SK-N-SH treated with all-trans-retinoic acid at 6 μM for 48 hours (cell line): ENCODE measurements around the gene CHST7.
"Not testable (repeated sequence)": the region's sequence is repeated elsewhere in the genome, so short reads cannot be mapped to it uniquely, and the experiment has no call there.

Experiments
- ATAC-seq: fragments of 200-7000 bp; cut with Tn5 transposase; 3 replicates; pipeline ENCODE4 v1.9.1; 2020; ENCODE audit warnings: mild to moderate bottlenecking, moderate library complexity
- ARNTL ChIP-seq: fragments of 450-650 bp; formaldehyde crosslinking; IDR thresholded peaks from 2 replicates; pipeline ENCODE4 v1.5.0; 2020; ENCODE audit warnings: low read depth, mild to moderate bottlenecking, moderate library complexity, borderline replicate concordance
- BACH2 ChIP-seq: fragments of 250-450 bp; sonication (Bioruptor Pico); IDR thresholded peaks from 2 replicates; pipeline ENCODE4 v1.9.0; 2021; ENCODE audit warnings: mild to moderate bottlenecking, borderline replicate concordance
- CSDC2 ChIP-seq: fragments of 250-450 bp; sonication (Bioruptor Pico); IDR thresholded peaks from 2 replicates; pipeline ENCODE4 v1.5.0; 2020; ENCODE audit warnings: mild to moderate bottlenecking, moderate library complexity
- ESRRG ChIP-seq: fragments of 250-450 bp; sonication (Bioruptor Pico); IDR thresholded peaks from 2 replicates; pipeline ENCODE4 v1.6.1; 2021; ENCODE audit warnings: mild to moderate bottlenecking
- OSR1 ChIP-seq: fragments of 250-450 bp; sonication (Bioruptor Pico); IDR thresholded peaks from 2 replicates; pipeline ENCODE4 v1.8.0; 2022; ENCODE audit warnings: moderate library complexity, mild to moderate bottlenecking, inconsistent platforms
- PPARA ChIP-seq: fragments of 250-450 bp; sonication (Bioruptor Pico); IDR thresholded peaks from 2 replicates; pipeline ENCODE4 v1.5.0; 2020; ENCODE audit warnings: mild to moderate bottlenecking, borderline replicate concordance
- RARB ChIP-seq: fragments of 250-450 bp; sonication (Bioruptor Pico); IDR thresholded peaks from 2 replicates; pipeline ENCODE4 v1.8.0; 2021; ENCODE audit warnings: mild to moderate bottlenecking, moderate library complexity
- SNAI2 ChIP-seq: fragments of 250-450 bp; sonication (Bioruptor Pico); IDR thresholded peaks from 2 replicates; pipeline ENCODE4 v1.5.0; 2020; ENCODE audit warnings: mild to moderate bottlenecking, moderate library complexity
- TCF4 ChIP-seq: fragments of 250-450 bp; sonication (Bioruptor Pico); IDR thresholded peaks from 2 replicates; pipeline ENCODE4 v1.8.0; 2021; ENCODE audit warnings: mild to moderate bottlenecking, moderate library complexity, borderline replicate concordance
- TOX ChIP-seq: fragments of 250-450 bp; sonication (Bioruptor Pico); IDR thresholded peaks from 2 replicates; pipeline ENCODE4 v1.8.0; 2021; ENCODE audit warnings: mild to moderate bottlenecking, moderate library complexity, borderline replicate concordance
- ZC3H10 ChIP-seq: fragments of 250-450 bp; sonication (Bioruptor Pico); IDR thresholded peaks from 2 replicates; pipeline ENCODE4 v1.5.1; 2021; ENCODE audit warnings: mild to moderate bottlenecking, moderate library complexity
- ZFP3 ChIP-seq: fragments of 250-450 bp; sonication (Bioruptor Pico); IDR thresholded peaks from 2 replicates; pipeline ENCODE4 v1.5.0; 2020; ENCODE audit warnings: mild to moderate bottlenecking, moderate library complexity
- ZNF565 ChIP-seq: fragments of 450-650 bp; formaldehyde crosslinking; conservative IDR thresholded peaks from 2 replicates; pipeline ENCODE4 v1.5.0; 2020; ENCODE audit warnings: low read depth, mild to moderate bottlenecking, moderate library complexity
- ZNF70 ChIP-seq: fragments of 450-650 bp; formaldehyde crosslinking; IDR thresholded peaks from 2 replicates; pipeline ENCODE4 v1.5.0; 2020; ENCODE audit warnings: mild to moderate bottlenecking, moderate library complexity
- ZNF8 ChIP-seq: fragments of 450-650 bp; formaldehyde crosslinking; IDR thresholded peaks from 2 replicates; pipeline ENCODE4 v1.5.0; 2020; ENCODE audit warnings: mild to moderate bottlenecking, moderate library complexity
- TF ChIP-seq, protein P1 (sequence below): fragments of 250-450 bp; sonication (Bioruptor Pico); IDR thresholded peaks from 2 replicates; pipeline ENCODE4 v1.8.0; 2021; ENCODE audit warnings: low read depth, mild to moderate bottlenecking, moderate library complexity, borderline replicate concordance
- TF ChIP-seq, protein P2 (sequence below): fragments of 250-450 bp; sonication (Bioruptor Pico); IDR thresholded peaks from 2 replicates; pipeline ENCODE4 v1.5.0; 2020; ENCODE audit warnings: mild to moderate bottlenecking, moderate library complexity
- TF ChIP-seq, protein P3 (sequence below): fragments of 250-450 bp; sonication (Bioruptor Pico); IDR thresholded peaks from 2 replicates; pipeline ENCODE4 v1.5.1; 2021; ENCODE audit warnings: mild to moderate bottlenecking, moderate library complexity
- TF ChIP-seq, protein P4 (sequence below): fragments of 250-450 bp; sonication (Bioruptor Pico); IDR thresholded peaks from 2 replicates; pipeline ENCODE4 v1.5.1; 2020; ENCODE audit warnings: low read depth, mild to moderate bottlenecking, moderate library complexity

Gene CHST7, protein sequence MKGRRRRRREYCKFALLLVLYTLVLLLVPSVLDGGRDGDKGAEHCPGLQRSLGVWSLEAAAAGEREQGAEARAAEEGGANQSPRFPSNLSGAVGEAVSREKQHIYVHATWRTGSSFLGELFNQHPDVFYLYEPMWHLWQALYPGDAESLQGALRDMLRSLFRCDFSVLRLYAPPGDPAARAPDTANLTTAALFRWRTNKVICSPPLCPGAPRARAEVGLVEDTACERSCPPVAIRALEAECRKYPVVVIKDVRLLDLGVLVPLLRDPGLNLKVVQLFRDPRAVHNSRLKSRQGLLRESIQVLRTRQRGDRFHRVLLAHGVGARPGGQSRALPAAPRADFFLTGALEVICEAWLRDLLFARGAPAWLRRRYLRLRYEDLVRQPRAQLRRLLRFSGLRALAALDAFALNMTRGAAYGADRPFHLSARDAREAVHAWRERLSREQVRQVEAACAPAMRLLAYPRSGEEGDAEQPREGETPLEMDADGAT

DNA sequence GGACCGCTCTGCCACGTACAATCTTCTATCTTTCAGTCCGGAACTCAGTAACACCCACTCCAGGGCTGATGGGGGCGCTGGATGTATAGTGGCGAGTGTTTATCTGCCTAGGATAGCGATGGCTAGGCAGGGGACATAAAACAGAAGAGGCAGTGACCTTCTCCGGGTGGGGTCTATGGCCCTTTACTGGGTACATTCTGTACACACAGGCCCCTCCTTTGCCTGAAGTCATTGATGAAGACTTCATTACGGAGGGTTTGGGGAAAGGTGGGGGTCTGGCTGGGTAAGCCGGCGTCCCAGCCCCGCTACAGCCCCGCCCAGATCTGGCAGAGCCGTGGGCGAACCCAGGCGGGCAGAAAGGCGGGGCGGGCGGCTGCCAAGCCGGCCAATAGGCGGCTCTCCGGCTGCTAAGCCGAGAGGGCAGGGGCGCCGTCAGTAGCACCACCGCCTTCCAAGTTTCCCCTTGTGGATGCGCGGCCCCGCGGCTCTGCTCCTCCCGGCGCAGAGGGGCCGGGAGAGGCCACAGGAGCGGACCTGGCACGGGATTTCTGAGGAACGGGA is at the start of gene CHST7:
Gene CHST7, plus strand, starts transcription at position 435 of the 561 bp plus-strand sequence. CDS start 167 bp downstream, outside the sequence.
- ATAC-seq, result peak; percentile 90

DNA sequence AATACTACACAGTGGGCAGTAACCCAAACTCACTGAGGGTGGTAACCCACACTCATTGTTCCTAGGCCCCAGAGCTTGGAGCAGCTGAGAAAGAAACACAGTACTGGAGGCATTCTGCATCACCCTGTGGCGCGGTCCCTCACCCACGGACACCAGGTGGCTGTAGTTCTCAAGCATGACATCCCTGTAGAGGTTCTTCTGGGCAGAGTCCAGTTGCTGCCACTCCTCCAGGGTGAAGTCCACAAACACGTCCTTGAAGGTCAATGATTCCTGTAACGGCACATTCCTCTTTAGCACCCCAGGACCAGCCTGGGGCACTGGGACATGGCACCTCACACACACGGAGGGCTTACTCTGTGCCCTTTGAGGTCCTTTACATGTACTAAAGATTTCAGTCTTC is 44.9 kb upstream of the CHST7 start:
- ATAC-seq, result not testable (repeated sequence)

More for the DNA sequence above, at the start of gene CHST7:
- TF ChIP-seq ZNF8 (CRISPR knock-in tag), result no peak
- TF ChIP-seq, protein P1, sequence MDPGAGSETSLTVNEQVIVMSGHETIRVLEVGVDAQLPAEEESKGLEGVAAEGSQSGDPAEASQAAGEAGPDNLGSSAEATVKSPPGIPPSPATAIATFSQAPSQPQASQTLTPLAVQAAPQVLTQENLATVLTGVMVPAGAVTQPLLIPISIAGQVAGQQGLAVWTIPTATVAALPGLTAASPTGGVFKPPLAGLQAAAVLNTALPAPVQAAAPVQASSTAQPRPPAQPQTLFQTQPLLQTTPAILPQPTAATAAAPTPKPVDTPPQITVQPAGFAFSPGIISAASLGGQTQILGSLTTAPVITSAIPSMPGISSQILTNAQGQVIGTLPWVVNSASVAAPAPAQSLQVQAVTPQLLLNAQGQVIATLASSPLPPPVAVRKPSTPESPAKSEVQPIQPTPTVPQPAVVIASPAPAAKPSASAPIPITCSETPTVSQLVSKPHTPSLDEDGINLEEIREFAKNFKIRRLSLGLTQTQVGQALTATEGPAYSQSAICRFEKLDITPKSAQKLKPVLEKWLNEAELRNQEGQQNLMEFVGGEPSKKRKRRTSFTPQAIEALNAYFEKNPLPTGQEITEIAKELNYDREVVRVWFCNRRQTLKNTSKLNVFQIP (CRISPR knock-in tag), result no peak
- no peak for TF ChIP-seq RARB
- no peak for TF ChIP-seq OSR1 (CRISPR knock-in tag)
- no peak for TF ChIP-seq BACH2 (CRISPR knock-in tag)
- no peak for TF ChIP-seq SNAI2
- no peak for TF ChIP-seq ZC3H10 (CRISPR knock-in tag)
- TF ChIP-seq, protein P2, sequence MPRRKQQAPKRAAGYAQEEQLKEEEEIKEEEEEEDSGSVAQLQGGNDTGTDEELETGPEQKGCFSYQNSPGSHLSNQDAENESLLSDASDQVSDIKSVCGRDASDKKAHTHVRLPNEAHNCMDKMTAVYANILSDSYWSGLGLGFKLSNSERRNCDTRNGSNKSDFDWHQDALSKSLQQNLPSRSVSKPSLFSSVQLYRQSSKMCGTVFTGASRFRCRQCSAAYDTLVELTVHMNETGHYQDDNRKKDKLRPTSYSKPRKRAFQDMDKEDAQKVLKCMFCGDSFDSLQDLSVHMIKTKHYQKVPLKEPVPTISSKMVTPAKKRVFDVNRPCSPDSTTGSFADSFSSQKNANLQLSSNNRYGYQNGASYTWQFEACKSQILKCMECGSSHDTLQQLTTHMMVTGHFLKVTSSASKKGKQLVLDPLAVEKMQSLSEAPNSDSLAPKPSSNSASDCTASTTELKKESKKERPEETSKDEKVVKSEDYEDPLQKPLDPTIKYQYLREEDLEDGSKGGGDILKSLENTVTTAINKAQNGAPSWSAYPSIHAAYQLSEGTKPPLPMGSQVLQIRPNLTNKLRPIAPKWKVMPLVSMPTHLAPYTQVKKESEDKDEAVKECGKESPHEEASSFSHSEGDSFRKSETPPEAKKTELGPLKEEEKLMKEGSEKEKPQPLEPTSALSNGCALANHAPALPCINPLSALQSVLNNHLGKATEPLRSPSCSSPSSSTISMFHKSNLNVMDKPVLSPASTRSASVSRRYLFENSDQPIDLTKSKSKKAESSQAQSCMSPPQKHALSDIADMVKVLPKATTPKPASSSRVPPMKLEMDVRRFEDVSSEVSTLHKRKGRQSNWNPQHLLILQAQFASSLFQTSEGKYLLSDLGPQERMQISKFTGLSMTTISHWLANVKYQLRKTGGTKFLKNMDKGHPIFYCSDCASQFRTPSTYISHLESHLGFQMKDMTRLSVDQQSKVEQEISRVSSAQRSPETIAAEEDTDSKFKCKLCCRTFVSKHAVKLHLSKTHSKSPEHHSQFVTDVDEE, result no peak
- TF ChIP-seq, protein P3, sequence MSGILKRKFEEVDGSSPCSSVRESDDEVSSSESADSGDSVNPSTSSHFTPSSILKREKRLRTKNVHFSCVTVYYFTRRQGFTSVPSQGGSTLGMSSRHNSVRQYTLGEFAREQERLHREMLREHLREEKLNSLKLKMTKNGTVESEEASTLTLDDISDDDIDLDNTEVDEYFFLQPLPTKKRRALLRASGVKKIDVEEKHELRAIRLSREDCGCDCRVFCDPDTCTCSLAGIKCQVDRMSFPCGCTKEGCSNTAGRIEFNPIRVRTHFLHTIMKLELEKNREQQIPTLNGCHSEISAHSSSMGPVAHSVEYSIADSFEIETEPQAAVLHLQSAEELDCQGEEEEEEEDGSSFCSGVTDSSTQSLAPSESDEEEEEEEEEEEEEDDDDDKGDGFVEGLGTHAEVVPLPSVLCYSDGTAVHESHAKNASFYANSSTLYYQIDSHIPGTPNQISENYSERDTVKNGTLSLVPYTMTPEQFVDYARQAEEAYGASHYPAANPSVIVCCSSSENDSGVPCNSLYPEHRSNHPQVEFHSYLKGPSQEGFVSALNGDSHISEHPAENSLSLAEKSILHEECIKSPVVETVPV (CRISPR knock-in tag), result no peak
- no peak for TF ChIP-seq ESRRG (CRISPR knock-in tag)
- TF ChIP-seq, protein P4, sequence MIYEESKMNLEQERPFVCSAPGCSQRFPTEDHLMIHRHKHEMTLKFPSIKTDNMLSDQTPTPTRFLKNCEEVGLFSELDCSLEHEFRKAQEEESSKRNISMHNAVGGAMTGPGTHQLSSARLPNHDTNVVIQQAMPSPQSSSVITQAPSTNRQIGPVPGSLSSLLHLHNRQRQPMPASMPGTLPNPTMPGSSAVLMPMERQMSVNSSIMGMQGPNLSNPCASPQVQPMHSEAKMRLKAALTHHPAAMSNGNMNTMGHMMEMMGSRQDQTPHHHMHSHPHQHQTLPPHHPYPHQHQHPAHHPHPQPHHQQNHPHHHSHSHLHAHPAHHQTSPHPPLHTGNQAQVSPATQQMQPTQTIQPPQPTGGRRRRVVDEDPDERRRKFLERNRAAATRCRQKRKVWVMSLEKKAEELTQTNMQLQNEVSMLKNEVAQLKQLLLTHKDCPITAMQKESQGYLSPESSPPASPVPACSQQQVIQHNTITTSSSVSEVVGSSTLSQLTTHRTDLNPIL (CRISPR knock-in tag), result no peak
- TF ChIP-seq ZNF565, result no peak
- TF ChIP-seq TOX, result no peak
- no peak for TF ChIP-seq ZFP3 (CRISPR knock-in tag)

DNA sequence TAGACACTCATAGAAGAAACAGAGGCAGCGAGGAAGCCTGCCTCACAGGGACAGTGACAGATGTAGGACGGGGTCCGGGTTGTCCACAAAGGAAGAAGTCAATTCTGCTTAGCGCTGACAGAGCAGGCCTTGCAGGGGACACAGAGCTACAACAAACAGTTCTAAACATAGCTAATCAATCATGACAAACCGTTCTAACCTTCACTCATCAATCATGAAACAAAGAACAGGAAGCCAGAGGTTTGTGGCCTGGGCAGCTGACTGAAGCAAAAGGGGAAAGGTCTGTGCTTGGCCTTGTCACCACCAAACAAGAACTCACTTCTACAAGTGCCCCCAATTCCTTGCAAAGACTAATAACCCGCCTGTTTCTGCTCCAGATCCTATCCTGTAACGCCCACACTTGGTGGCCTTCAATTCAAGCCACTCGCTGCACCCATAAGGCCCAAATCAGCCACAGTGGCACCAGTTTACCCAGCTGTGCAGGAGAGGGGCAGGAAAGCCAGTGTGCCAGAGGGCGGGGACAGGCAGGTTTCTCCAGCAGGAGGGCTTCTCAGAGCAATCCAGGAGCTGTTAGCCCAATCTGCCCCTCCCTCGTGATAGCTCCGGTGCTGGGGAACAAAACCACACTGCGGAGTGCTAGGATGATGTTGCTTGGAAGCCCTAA is 43.7 kb upstream of the CHST7 start:
- not testable (repeated sequence) for ATAC-seq

DNA sequence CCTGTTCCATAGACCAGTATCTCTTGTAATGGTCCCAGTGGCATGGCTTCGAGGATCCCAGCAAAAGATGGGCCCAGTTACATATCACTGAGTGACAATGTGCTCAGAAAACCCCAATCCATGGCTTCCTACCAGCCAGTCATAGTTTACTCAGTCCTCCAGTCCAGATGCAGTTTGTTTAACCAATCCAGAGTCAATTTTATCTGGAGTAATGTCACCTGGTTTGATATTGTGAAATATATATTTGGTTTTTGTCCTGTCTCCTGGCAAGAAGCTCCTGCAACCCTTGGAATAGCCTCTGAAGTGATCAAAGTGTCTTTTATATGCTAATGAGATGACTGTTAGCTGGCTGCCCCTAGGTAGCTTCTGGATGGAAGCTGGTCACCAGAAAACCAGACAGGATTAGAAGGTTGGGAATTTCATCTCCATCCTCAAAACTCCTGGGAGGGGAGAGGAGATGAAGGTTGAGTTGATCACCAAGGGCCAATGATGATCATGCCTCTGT is 43.1 kb upstream of the CHST7 start:
- ATAC-seq, result not testable (repeated sequence)

DNA sequence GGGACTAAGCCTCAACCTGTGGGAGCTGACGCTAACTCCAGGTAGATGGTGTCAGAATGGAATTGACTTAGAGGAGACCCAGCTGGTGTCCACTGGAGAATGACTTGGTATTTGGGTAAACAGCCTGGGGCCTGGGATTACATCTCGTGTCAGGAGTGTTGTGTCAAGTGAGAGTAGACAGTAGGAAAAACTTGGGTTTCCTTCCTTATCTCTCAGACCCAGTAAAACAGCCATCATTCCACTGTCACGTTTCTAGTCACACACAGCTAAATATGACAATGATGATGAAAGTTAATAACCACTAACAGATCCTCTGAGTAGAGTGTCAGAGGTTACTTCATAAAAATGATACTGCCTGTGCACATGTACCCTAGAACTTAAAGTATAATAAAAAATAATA is 42.1 kb upstream of the CHST7 start:
- no peak for ATAC-seq
- TF ChIP-seq TCF4 (CRISPR knock-in tag) (no peak), CSDC2 (CRISPR knock-in tag) (no peak), ZNF565 (no peak), PPARA (CRISPR knock-in tag) (no peak), TOX (no peak), ZC3H10 (CRISPR knock-in tag) (no peak), ZNF70 (CRISPR knock-in tag) (no peak), ESRRG (CRISPR knock-in tag) (no peak), ARNTL (CRISPR knock-in tag) (no peak), OSR1 (CRISPR knock-in tag) (no peak), BACH2 (CRISPR knock-in tag) (no peak)
- TF ChIP-seq, protein P1 (CRISPR knock-in tag), result no peak
- TF ChIP-seq, protein P3 (CRISPR knock-in tag), result no peak
